Esophagus squamous epithelium (tissue), 5 donors: Measurements from ENCODE around the gene SHTN1. TPM values are rescaled to one million over a fixed set of nuclear protein-coding genes. Genes with fewer than 3 reads are reported as not detected.

Experiments
- DNase-seq: peaks from one replicate; lab custom pipeline; 2025; lab: John Stamatoyannopoulos, UW
- H3K27ac ChIP-seq, 4 donors: fragments of 200-600 bp; sonication (generic); one replicate each; pipeline ENCODE4 v1.5.1; 2016 to 2019; ENCODE audit warnings: mild to moderate bottlenecking in 1 of 4
- H3K27me3 ChIP-seq, 4 donors: fragments of 200-600 bp; sonication (generic); 1 replicate in 3 of 4; 2 replicates in 1 of 4; pipeline versions ENCODE4 v1.5.1 to v1.6.0; 2017 to 2021; ENCODE audit warnings: antibody characterized with exemption in 1 of 4
- H3K36me3 ChIP-seq, 3 donors: fragments of 200-600 bp; sonication (generic); one replicate each; pipeline ENCODE4 v1.5.1; 2016 to 2019
- H3K4me1 ChIP-seq, 3 donors: fragments of 200-600 bp; sonication (generic); one replicate each; pipeline ENCODE4 v1.5.1; 2017 to 2019
- H3K4me3 ChIP-seq, 4 donors: fragments of 200-600 bp; sonication (generic); 1 replicate in 3 of 4; 2 replicates in 1 of 4; pipeline ENCODE4 v1.5.1; 2016 to 2019; ENCODE audit warnings: mild to moderate bottlenecking in 2 of 4, moderate library complexity in 1 of 4
- H3K9me3 ChIP-seq, 3 donors: fragments of 200-600 bp; sonication (generic); one replicate each; pipeline ENCODE4 v1.5.1; 2016 to 2019
- POLR2A ChIP-seq, 4 donors: fragments of 450-650 bp; IDR thresholded peaks; one replicate each; pipeline ENCODE4 v1.6.1; 2017; ENCODE audit warnings: antibody characterized with exemption in 4 of 4, mild to moderate bottlenecking in 4 of 4, moderate library complexity in 3 of 4
- WGBS, 2 donors: methylation state at CpG; one replicate each; pipeline ENCODE4 v1.1.5; 2018; 5-methylcytosine and 5-hydroxymethylcytosine counted together
- intact Hi-C: fragments of 100-400 bp; cut with DNase I; formaldehyde crosslinking; loops from one replicate; pipeline ENCODE4 v1.15.0; 2022
- total RNA-seq, 4 donors: library from RNA; depleted of rRNA; stranded (reverse); fragments of >200 nt; gene quantifications; one replicate each; pipeline ENCODE4 v1.1.0, GENCODE V29; 2016
- TF ChIP-seq, protein P1 (sequence below), 6 experiments: fragments of 450-650 bp in 4 of 6; fragments of 200-600 bp in 2 of 6; sonication (generic) in 2 of 6; IDR thresholded peaks; one replicate each; pipeline ENCODE4 v1.5.1; 2016 to 2019; ENCODE audit warnings: antibody characterized with exemption in 6 of 6, mild to moderate bottlenecking in 4 of 6, moderate library complexity in 4 of 6
- donor health status: DM: yes; HTN: yes; CAD: no.

SHTN1 gene
- total RNA-seq, 4 donors from 2014 or later = 8.6 to 12.5 (median 10.2) TPM

DNA sequence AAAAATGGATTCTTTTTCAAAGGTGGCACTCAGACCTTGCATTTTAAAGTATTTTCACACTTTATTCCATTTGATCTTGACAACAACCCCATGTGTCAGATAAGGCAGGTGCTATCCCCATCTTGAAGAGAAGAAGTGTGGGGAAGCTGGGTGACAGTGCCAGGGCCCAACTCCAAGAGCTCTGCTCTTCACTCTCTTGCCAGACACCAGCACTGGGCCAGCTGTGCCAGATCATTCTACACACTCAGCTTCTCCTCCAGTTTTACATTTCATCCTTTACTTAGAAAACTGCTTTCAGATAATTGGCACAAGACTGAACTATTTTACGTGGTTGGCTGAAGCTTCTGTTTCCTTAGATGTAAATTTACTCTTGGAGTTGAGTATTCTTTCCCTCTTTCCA, 91.3 kb downstream of the SHTN1 start:
- DNase-seq = no peak
- 75 to 94% methylated on average over 1 of the region's 1 CpG for WGBS, 2 donors
- intact Hi-C loops = no loop called here

DNA sequence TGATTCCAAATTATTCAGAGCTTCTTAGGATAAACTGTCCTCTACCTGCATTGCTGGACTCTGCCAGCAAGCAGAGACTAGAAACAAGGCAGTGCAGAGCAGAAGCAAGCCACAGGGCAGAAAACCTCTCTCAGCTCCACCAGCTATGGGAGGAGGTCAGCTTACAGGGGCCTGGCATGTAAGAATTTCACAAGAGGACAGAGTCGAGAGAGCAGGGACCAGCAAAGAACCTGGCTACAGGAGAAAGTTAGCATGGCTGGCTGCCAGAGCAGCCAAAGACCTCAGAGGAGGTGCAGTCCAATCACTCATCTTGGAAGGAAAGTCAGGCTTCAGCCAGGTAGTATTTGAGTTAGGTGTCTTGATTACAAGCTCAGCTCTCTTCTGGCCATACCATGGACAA, 92.8 kb downstream of the SHTN1 start:
- no peak overlapping the region for H3K27ac ChIP-seq
- TF ChIP-seq POLR2A (IDR thresholded peaks at IDR 0.05) = no peak
- TF ChIP-seq, protein P1, sequence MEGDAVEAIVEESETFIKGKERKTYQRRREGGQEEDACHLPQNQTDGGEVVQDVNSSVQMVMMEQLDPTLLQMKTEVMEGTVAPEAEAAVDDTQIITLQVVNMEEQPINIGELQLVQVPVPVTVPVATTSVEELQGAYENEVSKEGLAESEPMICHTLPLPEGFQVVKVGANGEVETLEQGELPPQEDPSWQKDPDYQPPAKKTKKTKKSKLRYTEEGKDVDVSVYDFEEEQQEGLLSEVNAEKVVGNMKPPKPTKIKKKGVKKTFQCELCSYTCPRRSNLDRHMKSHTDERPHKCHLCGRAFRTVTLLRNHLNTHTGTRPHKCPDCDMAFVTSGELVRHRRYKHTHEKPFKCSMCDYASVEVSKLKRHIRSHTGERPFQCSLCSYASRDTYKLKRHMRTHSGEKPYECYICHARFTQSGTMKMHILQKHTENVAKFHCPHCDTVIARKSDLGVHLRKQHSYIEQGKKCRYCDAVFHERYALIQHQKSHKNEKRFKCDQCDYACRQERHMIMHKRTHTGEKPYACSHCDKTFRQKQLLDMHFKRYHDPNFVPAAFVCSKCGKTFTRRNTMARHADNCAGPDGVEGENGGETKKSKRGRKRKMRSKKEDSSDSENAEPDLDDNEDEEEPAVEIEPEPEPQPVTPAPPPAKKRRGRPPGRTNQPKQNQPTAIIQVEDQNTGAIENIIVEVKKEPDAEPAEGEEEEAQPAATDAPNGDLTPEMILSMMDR (IDR thresholded peaks at IDR 0.05) = no peak
- no peak overlapping the region for H3K4me3 ChIP-seq
- H3K36me3 ChIP-seq = peaks cover 0 to 26% (median 0%) of the 10 kb centered on the region in 3 donors
- intact Hi-C loops = no loop called here
- peaks cover 0 to 3% (median 0%) of the 10 kb centered on the region in 3 donors for H3K4me1 ChIP-seq
- H3K27me3 ChIP-seq = no peaks in the 10 kb centered on the region
- no peaks in the 10 kb centered on the region for H3K9me3 ChIP-seq
- 56 to 83% methylated on average over 1 of the region's 1 CpG for WGBS, 2 donors
- DNase-seq = no peak

More for the DNA sequence above, 91.3 kb downstream of the SHTN1 start:
- no peak overlapping the region for H3K4me3 ChIP-seq
- TF ChIP-seq POLR2A (IDR thresholded peaks at IDR 0.05) = no peak
- TF ChIP-seq, protein P1 (IDR thresholded peaks at IDR 0.05) = no peak
- no peak overlapping the region for H3K27ac ChIP-seq
- peaks cover 0 to 29% (median 0%) of the 10 kb centered on the region in 3 donors for H3K36me3 ChIP-seq
- no peaks in the 10 kb centered on the region for H3K9me3 ChIP-seq
- H3K27me3 ChIP-seq = no peaks in the 10 kb centered on the region
- no peaks in the 10 kb centered on the region for H3K4me1 ChIP-seq

GRCh38 chr10:116910910-116911309, 94.1 kb downstream of the SHTN1 start:
- no peaks in the 10 kb centered on the region for H3K27me3 ChIP-seq
- 78 to 95% methylated on average over 3 of the region's 3 CpGs for WGBS, 2 donors
- H3K9me3 ChIP-seq = no peaks in the 10 kb centered on the region
- peaks cover 0 to 38% (median 0%) of the 10 kb centered on the region in 3 donors for H3K36me3 ChIP-seq
- intact Hi-C loops = no loop called here
- H3K4me1 ChIP-seq = peaks cover 0 to 4% (median 0%) of the 10 kb centered on the region in 3 donors
- H3K27ac ChIP-seq = no peak overlapping the region
- DNase-seq = no peak
- TF ChIP-seq, protein P1 (IDR thresholded peaks at IDR 0.05) = no peak
- TF ChIP-seq POLR2A (IDR thresholded peaks at IDR 0.05) = no peak
- H3K4me3 ChIP-seq = no peak overlapping the region

GRCh38 chr10:116909307-116909706, 95.7 kb downstream of the SHTN1 start:
- Histone ChIP-seq H3K9me3 (no peaks in the 10 kb centered on the region), H3K27me3 (no peaks in the 10 kb centered on the region), H3K27ac (no peak overlapping the region), H3K4me1 (peaks cover 0 to 4% (median 0%) of the 10 kb centered on the region in 3 donors), H3K4me3 (no peak overlapping the region), H3K36me3 (peaks cover 0 to 37% (median 0%) of the 10 kb centered on the region in 3 donors)
- no peak for DNase-seq
- WGBS, 2 donors = 56 to 82% methylated on average over 1 of the region's 1 CpG
- TF ChIP-seq, protein P1 (IDR thresholded peaks at IDR 0.05) = no peak
- TF ChIP-seq POLR2A (IDR thresholded peaks at IDR 0.05) = no peak
- intact Hi-C loops = no loop called here

DNA sequence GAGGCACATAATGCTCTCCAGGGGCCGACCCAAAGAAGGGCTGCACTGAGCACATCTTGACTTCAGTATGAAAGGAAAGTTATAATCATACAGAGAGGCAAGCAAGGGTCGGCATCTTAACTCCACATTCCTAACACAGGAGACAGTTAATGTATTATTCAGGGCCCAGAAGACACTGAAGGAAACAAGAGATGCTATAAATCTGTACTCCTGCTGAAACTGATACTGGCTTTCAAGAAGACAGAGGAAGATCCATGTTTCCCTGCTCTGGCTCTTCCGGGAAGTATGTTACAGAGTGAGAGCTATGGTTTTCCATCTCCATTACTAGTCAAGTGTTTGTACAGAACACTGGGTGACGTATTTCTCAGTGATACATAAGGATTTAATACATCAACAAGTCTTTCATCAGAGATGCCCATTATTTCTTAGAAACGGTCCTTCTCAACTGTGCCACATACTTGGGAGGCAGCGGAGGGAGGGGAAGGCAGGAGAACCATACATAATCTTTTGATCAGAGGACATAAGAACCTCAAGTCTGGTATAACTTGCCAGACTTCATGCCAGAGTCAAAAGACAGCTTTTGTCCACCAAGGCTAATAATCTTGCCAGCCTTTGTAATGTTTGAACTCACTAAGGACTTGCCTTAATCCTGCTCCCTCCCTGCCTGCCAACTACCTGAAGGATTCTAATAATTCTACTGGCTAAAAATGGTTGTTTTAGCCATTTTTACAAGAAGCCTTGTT, 97.6 kb downstream of the SHTN1 start:
- H3K9me3 ChIP-seq = no peaks in the 10 kb centered on the region
- no peak overlapping the region for H3K4me3 ChIP-seq
- WGBS, 2 donors = 68 to 75% methylated on average over 6 of the region's 6 CpGs
- H3K27ac ChIP-seq = no peak overlapping the region
- intact Hi-C loops = no loop called here
- TF ChIP-seq, protein P1 (IDR thresholded peaks at IDR 0.05) = no peak
- TF ChIP-seq POLR2A (IDR thresholded peaks at IDR 0.05) = no peak
- no peaks in the 10 kb centered on the region for H3K27me3 ChIP-seq
- H3K4me1 ChIP-seq = peaks cover 0 to 4% (median 0%) of the 10 kb centered on the region in 3 donors
- H3K36me3 ChIP-seq = peaks cover 0 to 43% (median 0%) of the 10 kb centered on the region in 3 donors
- no peak for DNase-seq
